DMS79 (cell line): Measurements from ENCODE around the gene CACNG6.

ENCODE experiments used
- DNase-seq: peaks from one replicate; lab custom pipeline; 2025; lab: John Stamatoyannopoulos, UW

Gene CACNG6

GRCh38 chr19:53969366-53969765 is 22.1 kb upstream of the CACNG6 start:
- no peak for DNase-seq

GRCh38 chr19:53971673-53972072 is 19.8 kb upstream of the CACNG6 start:
- no peak for DNase-seq

- DNase-seq = peak; percentile 62
These were observed 13.9 kb upstream of the CACNG6 start for GRCh38 chr19:53977429-53977990.

- no peak for DNase-seq
These were observed 13.3 kb upstream of the CACNG6 start for GRCh38 chr19:53977991-53978731.

- no peak for DNase-seq
These were observed 12.2 kb upstream of the CACNG6 start for GRCh38 chr19:53978975-53979801.

- DNase-seq = no peak
These were observed 10.7 kb upstream of the CACNG6 start for GRCh38 chr19:53980539-53981375.

GRCh38 chr19:53981376-53981951 is 10.0 kb upstream of the CACNG6 start:
- no peak for DNase-seq

GRCh38 chr19:53982001-53982451 is 9.4 kb upstream of the CACNG6 start:
- DNase-seq = no peak

- DNase-seq = no peak
These were observed 8.8 kb upstream of the CACNG6 start for GRCh38 chr19:53982611-53983010.

- DNase-seq = no peak
These were observed 7.8 kb upstream of the CACNG6 start for GRCh38 chr19:53983457-53984289.

GRCh38 chr19:53985863-53986262 is 5.6 kb upstream of the CACNG6 start:
- DNase-seq = no peak

- DNase-seq = no peak
These were observed 2.5 kb upstream of the CACNG6 start for GRCh38 chr19:53988981-53989380.

GRCh38 chr19:53989600-53990533 is 1.6 kb upstream of the CACNG6 start:
- no peak for DNase-seq

- no peak for DNase-seq
These were observed 774 bp downstream of the CACNG6 start for GRCh38 chr19:53992211-53992610.

- no peak for DNase-seq
These were observed 1.4 kb downstream of the CACNG6 start for GRCh38 chr19:53992815-53993214.

- DNase-seq = no peak
These were observed 2.0 kb downstream of the CACNG6 start for GRCh38 chr19:53993448-53993847.

- no peak for DNase-seq
These were observed 3.4 kb downstream of the CACNG6 start for GRCh38 chr19:53994811-53995210.

- DNase-seq = no peak
These were observed 6.8 kb downstream of the CACNG6 start for GRCh38 chr19:53998223-53998622.

GRCh38 chr19:53999694-54000093 is 8.3 kb downstream of the CACNG6 start:
- no peak for DNase-seq

- DNase-seq = no peak
These were observed 10.1 kb downstream of the CACNG6 start for GRCh38 chr19:54001496-54001895.
